ENCODE data around the gene CTCF. TPM values are rescaled to one million over a fixed set of nuclear protein-coding genes. Genes with fewer than 3 reads are reported as not detected.

Gene CTCF
- total and polyA plus RNA-seq, 10 of the 15 experiments (the other 5 are each of a cell fraction or from before 2014, with no cell fraction given), result 9.1 to 55.0 (median 41.8) TPM

GRCh38 chr16:67547423-67548264 is 14.7 kb upstream of the CTCF start (continued):
- TF ChIP-seq POLR2AphosphoS2 (IDR thresholded peaks at IDR 0.05; ENCODE audit: low read depth, low read length), result no peak
- no peak for TF ChIP-seq CTCF (IDR thresholded peaks at IDR 0.05 in 2 of 3, conservative IDR thresholded peaks at IDR 0.05 in 1 of 3; ENCODE audit: control insufficient read depth in 2 of 3, extremely low read depth in 1 of 3, insufficient read depth in 1 of 3, low read depth in 3 of 3, low read length in 3 of 3)
- TF ChIP-seq STAT3 (IDR thresholded peaks at IDR 0.05; ENCODE audit: low read depth, low read length), result no peak
- TF ChIP-seq EGR1 (IDR thresholded peaks at IDR 0.05; ENCODE audit: borderline replicate concordance in 1 of 2, low read depth in 2 of 2, low read length in 2 of 2), result no peak
- no peak for TF ChIP-seq CEBPB (IDR thresholded peaks at IDR 0.05; ENCODE audit: borderline replicate concordance in 1 of 2, low read depth in 2 of 2, low read length in 2 of 2)
- TF ChIP-seq ATF2 (IDR thresholded peaks at IDR 0.05; ENCODE audit: low read length), result 0 out of 2 replicates have a peak, but pooled peaks have one; percentile 24
- TF ChIP-seq LARP7 (IDR thresholded peaks at IDR 0.05), result no peak
- TF ChIP-seq HDGF (IDR thresholded peaks at IDR 0.05), result no peak
- TF ChIP-seq YBX1 (IDR thresholded peaks at IDR 0.05), result no peak
- TF ChIP-seq SRF (IDR thresholded peaks at IDR 0.05; ENCODE audit: low read depth in 2 of 2, low read length in 2 of 2), result no peak
- no peak for TF ChIP-seq NR2C2 (IDR thresholded peaks at IDR 0.05; ENCODE audit: borderline replicate concordance, control insufficient read depth, insufficient read length, low read depth)
- TF ChIP-seq SMARCA5 (IDR thresholded peaks at IDR 0.05), result no peak
- TF ChIP-seq TCF12 (IDR thresholded peaks at IDR 0.05; ENCODE audit: low read depth, low read length), result peak; percentile 85
- no peak for TF ChIP-seq HCFC1 (IDR thresholded peaks at IDR 0.05; ENCODE audit: low read length)
- peak; percentile 14; the same call in 1 of the 2 replicates for TF ChIP-seq POLR2AphosphoS5 (IDR thresholded peaks at IDR 0.05; ENCODE audit: low read length)
- no peak for TF ChIP-seq ASH2L (IDR thresholded peaks at IDR 0.05; ENCODE audit: borderline replicate concordance, low read depth)
- no peak for TF ChIP-seq TCF7 (IDR thresholded peaks at IDR 0.05; ENCODE audit: borderline replicate concordance)
- no peak for TF ChIP-seq RFX5 (IDR thresholded peaks at IDR 0.05; ENCODE audit: low read depth, low read length)
- no peak for TF ChIP-seq CEBPZ (IDR thresholded peaks at IDR 0.05; ENCODE audit: low read depth, low read length)
